ENCODE results near the gene HOXD3.

Gene HOXD3

DNA sequence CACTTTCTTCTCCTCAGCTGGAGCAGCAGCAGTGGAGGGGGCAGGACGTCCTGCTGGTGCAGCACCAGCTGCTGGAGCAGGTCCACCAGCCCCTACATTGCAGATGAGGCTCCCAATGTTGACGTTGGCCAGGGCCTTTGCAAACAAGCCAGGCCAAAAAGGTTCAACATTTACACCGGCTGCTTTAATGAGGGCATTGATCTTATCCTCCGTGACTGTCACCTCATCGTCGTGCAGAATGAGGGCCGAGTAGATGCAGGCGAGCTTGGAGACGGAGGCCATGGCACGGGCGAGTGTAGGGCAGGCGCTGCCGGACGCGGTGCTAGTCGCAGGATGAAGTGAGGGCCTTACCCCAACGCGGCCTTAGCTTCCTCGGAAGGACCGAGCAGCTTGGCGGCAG is 43.9 kb downstream of the HOXD3 start:
- in situ Hi-C loops (cut with MboI; ENCODE audit: low sequenced_read_pairs) = no loop called here

DNA sequence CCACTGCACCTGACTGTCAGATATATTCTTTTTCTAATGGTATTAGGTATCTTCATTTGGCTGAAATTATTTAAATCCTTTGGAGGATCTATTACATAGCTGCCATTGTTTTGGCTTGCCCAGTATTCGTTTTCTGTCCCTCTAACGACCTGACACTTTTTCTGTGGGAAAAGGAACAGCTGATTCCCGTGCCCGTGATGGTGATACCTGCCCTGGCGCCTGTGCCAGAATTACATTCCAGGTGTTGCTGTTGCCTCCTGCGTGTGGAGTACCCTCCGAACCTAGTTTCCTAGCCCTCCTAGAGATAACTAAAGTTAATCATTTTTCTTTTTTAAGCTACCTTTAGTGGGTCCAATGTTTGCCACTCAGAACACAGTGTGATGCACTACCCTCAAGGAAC is 45.4 kb downstream of the HOXD3 start:
- in situ Hi-C loops (cut with MboI; ENCODE audit: low sequenced_read_pairs) = no loop called here

DNA sequence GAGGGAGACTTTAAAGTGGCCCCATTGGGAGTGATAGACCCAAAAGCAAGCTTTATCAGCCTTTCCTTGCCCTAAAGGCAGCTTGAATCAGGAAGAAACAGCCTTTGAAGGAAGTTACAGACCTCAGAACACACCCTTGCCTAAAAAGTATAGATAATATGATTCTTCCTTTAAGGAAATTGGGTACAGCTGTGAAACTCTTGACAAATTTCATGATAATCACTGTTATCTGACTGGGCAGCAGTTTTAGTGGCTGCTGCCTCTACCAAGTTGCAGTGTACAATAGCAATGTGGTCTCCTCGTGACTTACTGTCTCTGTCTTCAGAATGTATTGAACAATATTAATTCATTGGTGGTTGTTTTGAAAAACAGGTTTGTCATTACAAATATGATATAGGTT is 48.0 kb downstream of the HOXD3 start:
- in situ Hi-C loops (cut with MboI; ENCODE audit: low sequenced_read_pairs) = no loop called here

DNA sequence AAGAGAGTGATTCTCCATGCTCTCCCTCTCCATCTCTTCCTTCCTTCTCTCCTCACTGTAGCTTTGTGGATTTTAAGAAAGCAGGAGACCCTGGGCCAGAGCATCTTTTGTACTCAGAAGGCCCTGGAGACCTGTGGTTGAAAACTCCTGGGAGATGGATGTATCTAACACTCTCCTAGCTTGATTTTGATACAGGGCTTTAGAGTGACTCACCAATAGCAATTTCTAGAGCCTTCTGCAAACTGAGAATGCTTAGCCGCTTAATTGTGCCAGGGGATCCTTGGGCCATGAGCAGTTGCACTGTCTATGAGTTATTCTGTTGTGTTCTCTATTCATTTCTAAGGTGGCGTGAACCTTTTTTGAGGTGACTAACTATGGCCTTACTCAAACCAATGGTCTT is 49.0 kb downstream of the HOXD3 start:
- in situ Hi-C loops (cut with MboI; ENCODE audit: low sequenced_read_pairs) = no loop called here

DNA sequence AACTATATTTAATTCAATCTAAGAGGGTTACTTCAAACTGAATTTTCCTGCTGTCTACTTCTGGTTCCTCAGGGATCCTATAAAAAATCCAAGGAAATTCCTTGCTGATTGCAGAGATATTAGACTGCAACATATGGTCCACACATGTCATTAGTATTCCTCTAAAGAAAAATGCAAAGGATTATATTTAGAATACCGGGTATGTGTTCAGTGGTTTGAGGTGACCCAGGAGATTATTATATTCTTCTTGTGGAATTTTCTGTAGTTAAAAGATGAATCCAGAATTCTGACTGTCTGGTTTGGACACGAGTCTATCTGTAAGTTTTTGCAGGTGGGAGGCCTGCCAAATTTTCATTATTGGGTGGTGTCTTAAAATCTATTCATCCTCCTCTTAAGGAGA is 49.6 kb downstream of the HOXD3 start:
- in situ Hi-C loops (cut with MboI; ENCODE audit: low sequenced_read_pairs) = no loop called here

DNA sequence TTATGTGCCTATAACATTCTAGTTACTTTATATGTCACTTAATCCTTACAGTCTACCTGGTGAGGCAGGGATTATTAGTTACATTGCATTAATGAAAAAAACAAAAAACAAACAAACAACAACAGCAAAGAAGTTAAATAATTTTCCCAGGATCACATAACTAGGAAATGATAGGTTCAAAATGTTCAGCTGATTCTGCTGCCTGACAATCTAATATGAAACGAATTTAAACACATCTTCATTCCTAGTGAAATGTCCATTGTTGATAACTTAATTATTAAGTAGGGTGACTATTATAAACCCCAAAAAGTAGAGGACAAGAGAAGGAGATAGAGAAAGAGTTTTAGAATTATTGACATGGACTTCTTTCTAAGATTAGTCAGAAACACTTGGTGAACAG is 54.0 kb downstream of the HOXD3 start:
- in situ Hi-C loops (cut with MboI; ENCODE audit: low sequenced_read_pairs) = no loop called here

DNA sequence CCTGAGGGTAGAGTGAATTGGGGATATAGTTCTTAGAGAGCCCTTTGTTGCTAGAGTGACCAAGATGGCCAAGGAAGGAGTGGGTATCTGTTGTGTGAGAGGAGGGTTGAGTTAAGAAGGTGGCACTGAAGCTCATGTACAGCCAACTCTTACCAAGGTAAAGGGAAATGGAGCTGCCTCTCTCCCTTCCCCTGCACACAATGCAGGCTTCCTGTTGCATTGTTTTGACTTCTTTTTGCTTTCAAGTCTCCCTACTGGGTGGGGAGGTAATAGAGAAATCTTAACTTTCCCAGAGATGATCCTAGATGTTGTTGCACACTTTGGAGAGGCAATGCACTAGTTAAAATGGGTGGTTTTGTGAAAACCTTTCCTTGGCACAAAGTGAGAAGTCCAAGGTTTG is 55.2 kb downstream of the HOXD3 start:
- in situ Hi-C loops (cut with MboI; ENCODE audit: low sequenced_read_pairs) = no loop called here

DNA sequence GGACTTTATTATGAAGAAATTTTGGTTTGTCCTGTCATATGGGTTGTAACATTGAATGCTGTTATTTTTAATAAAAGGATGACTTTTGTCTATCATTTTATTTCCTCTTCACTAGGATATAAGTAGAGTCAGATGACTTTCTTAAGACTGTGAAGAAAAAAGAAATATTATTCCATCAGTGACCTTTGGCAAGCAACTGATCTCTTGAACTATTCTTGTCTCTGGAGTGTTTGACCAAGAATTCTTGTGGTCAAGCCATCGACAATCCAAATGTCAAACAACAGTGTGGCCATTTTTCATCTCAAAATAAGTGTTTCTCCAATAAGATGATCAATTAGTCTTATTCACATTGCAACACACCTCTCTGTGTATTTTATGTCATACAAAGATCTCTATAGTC is 56.3 kb downstream of the HOXD3 start:
- in situ Hi-C loops (cut with MboI; ENCODE audit: low sequenced_read_pairs) = no loop called here

Measured in HL-60/S4 treated with phorbol 12-myristate 13-acetate at 8.2 ng/mL for 4 days and 3 days (cell line).